GM15510 (cell line): ENCODE data around the gene GLT1D1.

ENCODE experiments used
- POLR2A ChIP-seq: IDR thresholded peaks from 3 replicates; pipeline ENCODE4 v1.6.1; 2011; ENCODE audit warnings: borderline replicate concordance; ENCODE audit not compliant: insufficient read length; ENCODE audit errors: extremely low read depth

Gene GLT1D1

DNA sequence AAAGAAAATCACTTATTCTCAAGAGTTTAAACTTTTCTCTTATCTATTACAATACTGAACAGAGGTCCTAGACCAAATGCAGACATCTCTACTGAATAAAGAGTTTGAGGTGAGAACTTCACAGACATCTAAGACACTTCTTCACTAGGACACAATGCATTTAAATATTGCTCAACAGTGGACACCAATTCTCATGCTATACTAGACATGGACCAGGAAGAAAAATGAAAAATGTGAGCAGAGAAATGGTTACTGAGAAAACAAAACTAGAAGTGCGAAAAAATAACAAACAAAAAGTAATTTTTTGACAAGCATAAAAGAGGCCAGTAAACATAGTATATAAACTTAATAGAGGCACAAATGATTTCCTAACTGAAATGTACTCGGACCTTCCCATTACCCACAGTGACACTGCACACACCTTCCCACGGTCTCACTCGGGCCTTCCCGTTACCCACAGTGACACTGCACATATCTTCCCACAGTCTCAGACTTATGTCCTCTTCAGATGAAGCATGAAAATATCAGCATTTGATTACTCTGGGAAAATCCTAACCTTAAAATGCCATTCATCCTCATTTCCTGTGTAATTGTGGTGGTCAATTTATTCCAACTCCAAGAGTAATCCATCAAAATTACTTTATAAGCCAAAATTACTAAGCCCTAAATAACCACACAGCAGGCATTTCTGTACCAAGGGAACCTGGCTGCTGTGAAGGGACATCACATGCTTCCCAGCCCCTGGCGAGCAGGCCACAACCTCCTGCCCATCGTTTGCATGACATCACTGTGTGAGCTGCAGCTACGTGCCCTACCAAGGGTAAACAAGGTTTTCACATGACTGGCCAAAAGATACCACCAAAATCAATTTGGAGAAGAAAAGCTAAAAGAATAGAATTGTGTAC is 35.9 kb upstream of the GLT1D1 start:
- TF ChIP-seq POLR2A = no peak

DNA sequence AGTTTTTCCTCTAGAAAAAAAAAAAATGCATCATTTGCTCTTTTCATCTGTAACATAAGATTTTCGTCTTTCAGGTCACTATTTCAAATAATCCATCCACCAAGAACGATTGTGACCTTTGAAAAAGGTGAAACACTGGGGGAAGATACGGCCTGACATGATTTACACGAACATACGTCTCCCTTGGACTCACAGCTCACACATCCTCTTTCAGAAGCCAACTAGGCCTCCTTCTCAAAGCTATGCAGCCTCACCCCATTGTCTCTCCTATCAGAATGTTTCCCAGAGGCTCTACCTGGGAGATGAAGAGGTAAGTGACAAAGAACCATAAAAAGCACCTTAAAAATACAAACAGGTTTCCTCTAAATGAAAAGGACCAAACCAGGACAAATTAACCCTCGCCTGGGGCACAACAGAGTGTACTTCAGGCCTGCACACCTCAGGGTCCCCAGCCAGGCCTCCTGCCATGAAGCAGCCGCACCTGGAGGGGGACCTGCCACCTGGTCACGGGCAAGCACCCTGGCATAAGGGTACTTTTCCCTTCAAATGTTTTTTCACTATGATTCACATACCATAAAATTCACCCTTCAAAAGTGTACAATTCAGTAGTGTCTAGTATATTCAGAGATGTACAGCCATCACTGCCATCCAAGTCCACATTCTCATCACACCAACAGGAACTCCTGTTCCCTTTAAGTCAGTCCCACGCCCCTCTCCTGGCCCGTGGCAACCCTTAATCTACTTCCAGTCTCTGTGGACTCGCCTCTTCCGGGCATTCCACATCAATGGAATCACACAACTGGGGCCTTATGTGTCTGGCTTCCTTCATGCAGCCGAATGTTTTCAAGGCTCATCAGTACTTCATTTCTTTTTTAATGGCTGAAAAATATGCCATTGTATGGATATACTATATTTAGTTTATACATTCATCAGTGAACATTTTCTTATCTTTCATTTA is 34.9 kb upstream of the GLT1D1 start:
- no peak for TF ChIP-seq POLR2A

DNA sequence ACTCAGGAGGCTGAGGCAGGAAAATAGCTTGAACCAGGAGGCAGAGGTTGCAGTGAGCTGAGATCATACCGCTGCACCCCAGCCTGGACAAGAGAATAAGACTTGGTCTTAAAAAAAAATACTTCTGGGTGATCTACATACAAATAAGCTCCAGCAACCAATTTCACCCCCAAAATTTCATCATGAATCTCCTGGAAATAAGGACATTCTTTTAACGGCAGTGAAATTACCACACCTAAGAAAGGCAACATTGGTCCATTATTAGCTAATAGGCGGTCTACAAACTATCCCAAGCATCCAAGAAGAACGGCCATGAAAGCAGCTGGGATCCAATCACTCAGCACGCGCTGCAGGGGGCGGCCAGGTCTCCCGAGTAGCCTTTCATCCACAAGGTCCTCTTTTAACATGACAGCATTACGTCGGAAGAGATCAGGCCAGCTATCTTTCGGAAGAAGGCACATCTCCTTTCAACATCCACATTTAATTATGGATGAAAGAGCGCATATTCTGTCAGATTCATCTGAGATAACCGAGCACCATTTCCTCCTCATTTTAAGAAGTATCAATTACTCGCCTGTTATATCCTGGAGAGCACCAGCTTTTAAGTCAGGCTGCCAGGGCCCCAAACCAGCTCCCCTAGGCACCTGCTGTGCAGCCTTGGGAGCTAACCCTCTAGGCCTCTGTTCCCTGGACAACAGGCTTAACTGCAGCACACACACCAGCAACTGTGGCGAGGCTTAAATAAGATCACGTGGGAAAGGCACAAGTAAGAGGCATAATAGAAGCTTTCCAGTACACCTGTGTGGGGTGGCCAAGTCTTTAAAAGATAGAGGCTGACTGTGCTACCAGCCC is 33.8 kb upstream of the GLT1D1 start:
- no peak for TF ChIP-seq POLR2A

DNA sequence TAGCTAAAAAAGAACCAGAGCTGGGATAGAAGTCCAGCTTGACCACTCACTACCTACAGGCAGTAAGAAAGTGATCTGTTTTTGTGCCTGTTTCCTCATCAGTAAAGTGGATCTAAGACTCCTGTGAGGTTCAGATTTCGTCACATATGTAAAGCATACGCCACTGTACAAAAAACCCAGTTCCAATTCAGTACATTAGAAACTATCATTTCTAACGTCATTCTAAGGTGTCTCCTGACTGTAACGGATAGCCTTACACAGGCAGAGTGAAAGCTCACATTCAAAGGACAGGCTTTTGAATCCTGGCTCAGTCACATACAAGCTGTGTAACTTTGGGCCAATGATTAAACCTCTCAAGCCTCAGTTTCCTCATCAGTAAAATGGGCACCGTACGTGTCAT is 33.0 kb upstream of the GLT1D1 start:
- no peak for TF ChIP-seq POLR2A

DNA sequence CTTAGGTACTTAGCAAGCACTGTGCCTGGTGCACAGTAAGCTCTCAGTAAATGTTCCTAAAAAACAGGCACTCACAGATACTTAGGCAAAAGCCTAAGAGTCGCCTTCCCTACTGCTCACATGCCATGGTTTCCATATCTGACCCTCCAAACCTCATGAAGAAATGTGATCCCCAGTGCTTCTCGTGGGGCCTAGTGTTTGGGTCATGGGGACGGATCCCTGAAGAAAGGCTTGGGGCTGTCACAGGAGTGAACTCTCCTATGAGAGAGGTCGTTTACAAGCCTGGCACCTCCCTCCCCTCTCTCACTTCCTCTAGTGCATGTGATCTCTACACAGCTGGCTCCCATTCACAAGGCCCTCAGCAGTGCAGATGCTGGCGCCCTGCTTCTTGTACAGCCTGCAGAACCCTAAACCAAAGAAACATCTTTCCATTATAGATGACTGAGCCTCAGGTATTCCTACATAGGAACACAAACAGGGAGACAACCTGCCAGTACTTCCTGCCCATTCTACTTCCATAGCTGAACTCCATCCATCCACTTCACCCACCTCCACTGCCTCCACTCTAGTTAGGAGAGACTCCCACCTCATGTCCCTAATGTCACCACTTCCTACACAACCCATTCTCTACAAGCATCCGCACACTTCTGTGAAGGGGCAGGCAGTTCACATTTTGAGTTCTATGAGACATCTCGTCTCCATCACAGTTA is 32.4 kb upstream of the GLT1D1 start:
- peak; percentile 51 for TF ChIP-seq POLR2A

DNA sequence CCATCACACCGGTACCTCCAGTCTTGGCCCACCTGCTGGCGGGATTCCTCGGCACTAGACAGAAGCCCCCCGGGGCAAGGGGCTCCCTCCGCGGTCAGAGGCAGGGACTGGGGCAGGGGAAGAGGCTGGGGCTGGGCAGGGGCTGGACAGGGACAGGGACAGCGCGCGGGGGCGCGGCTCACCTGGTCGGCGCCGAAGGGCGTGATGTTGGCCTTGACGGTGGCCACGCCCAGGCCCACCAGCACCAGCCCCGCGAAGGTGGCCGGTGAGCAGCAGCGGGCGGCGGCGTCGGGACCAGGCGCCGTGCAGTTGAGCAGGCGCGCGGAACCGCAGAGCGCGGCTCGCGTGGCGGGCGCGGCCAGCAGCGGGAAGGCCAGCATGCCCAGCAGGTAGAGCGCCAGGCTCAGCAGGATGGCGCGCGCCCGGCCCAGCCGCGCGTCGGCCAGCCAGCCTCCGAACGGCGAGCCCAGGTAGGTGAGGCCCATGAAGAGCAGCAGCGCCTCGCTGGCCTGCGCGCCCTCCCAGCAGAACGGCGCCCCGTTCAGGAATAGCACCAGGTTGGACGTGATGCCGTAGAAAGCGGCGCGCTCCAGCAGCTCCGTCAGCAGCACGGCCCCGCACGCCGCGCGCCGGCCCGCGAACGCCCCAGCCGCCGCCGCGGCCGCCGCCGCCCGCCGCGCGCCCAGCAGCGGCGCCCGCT is 29.9 kb upstream of the GLT1D1 start:
- no peak for TF ChIP-seq POLR2A

DNA sequence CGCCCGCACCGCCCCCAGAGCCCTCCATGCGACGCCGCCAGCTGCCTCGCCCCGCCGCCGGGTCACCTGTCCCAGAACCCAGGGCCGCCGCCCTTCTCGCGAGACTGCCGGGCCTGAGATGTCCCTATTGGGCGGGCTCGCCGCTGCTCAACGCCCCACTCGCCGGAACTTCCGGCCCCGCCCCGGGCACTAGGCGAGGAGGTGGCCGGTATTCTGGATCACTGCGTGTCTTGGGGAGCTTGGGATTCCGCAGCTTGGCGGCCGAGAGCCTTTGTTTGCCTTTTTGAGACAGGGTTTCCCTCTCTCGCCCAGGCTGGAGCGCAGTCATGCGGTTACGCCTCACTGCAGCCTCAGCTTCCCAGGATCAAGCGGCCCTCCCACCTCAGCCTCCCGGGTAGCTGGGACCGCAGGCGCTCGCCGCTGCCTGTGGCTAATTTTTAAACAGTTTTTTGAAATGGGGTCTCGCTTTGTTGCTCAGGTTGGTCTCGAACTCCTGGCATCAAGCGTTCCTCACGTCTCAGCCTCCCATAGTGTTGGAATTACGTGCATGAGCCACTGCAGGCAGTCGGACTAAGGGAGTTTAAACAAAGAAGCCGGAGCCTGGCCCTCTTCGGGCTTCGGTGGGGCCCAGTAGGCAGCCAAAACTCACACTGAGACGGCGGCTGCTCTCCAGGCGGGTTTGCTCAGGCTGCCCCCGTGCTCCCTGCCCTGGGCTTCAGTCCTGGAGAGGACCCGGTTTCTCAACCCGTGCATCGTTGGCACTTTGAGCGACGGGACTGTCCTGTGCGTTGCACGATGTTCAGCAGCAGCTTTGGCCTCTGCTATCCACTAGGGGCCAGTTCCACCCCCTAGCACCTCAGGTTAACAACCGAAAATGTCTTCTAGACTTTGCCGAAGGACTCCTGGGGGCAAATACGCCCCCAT is 29.1 kb upstream of the GLT1D1 start, which contains the start of gene SLC15A4:
TSS of gene SLC15A4 (minus strand) at position 43 of the 924 bp plus-strand sequence. CDS start at position 28, 15 bp downstream.
- peak; percentile 95 for TF ChIP-seq POLR2A

DNA sequence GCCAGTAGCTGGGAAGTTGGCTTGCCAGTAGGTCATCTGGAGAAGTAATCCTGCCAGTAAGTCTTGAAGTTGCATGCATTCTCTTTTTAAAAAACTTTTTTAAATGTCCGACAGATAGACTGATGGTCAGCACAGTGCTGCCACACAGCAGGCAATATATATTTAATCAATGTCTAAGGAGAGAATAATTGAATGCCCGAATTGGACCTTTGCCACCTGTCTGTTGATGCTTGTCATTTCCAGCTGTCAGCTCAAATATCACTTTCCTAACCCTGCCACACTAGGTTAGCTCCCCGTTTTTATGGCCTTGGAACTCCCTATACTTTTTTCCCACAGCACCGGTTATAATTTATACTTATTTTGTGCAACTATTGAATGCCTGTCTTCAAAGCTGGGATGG is 27.4 kb upstream of the GLT1D1 start:
- TF ChIP-seq POLR2A = no peak

DNA sequence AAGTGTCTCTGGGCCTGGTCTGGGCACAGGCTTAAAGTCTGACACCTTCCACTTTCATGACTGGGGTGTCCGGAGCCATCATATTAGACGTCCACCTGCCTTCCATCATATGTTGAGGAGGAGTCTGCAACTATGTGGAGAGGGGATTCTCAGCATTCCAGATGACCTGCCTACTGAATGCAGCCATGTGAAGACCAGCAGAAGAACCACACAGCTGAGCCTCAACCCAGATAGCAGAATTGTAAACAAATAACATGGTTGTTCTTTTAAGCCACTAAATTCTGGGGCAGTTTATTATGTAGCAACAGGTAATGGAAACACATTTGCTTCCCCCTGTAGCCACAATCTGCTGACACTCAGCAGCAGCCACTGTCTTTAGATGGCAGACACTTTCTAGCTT is 25.6 kb upstream of the GLT1D1 start:
- TF ChIP-seq POLR2A = no peak

DNA sequence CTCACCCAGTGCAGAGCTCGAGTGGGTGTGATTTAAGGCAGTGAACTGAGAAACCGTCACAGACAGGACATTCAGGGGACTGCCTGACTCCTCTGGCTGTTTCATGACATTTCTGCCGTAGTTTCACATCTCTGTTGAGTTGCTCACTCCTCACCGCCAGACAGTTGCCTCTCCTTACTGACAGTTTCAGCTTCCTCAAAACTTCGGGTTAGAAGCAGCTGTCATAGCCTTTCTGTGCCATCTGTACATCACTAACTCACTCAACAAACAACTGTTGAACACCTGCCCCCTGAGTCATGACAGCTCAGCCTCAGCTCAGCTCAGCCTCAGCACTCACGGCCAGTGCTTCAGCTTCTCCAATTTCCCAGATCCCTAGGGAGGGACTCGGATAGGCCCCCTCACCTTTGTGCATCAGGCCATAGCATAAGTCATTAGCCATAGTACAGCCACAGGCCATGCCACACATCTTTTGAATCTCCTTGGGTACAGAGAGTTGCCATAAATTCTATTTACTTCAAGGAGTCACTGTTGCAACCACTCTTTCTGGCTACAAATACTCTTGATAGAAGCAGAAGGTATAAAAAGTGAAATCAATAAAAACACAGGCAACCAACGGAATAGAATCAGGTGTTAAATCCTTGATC is 23.3 kb upstream of the GLT1D1 start:
- TF ChIP-seq POLR2A = no peak

DNA sequence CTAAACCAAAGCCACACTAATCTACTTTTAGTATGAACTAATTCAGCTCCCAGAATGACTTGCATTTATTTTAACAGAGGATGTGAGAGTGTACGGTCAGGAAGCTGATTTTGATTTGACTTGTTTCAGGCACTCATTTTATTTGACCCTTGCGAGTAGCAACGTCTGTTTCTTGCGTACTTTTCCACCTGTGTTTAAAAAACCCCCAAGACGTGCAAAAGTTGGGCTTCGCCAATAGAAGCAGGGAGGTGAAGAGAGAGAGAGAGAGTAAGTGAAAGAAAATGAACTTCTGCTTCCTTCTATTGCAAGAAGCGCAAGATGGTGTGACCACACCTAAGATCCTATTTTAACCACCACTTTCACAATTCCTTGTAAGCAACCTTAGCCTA is 22.8 kb upstream of the GLT1D1 start:
- TF ChIP-seq POLR2A = no peak

DNA sequence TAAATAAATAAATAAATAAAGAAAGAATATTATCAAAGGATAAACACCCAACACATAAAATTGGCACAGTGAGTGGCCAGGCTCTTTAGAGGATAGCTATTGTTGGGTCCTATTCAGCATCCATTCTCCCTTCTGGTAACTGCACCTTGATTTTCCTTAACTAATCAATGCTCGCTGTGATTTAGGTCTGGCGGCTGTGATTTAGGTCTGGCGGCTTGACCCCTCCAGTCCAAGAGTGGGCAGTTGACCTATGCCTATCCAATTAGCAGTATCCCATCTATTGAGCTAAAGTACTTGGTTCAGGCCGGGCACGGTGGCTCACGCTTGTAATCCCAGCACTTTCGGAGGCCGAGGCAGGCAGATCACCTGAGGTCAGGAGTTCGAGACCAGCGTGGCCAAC is 19.9 kb upstream of the GLT1D1 start:
- TF ChIP-seq POLR2A = no peak
